ENCODE data around the gene TRIP10. TPM values are rescaled to one million over a fixed set of nuclear protein-coding genes. Genes with fewer than 3 reads are reported as not detected.
"Not testable (repeated sequence)": the region's sequence is repeated elsewhere in the genome, so short reads cannot be mapped to it uniquely, and the experiment has no call there.

Gene TRIP10
- polyA plus RNA-seq, 1 donor (not counting 4 experiments of a cell fraction or from before 2014, with no cell fraction given) = 34.8 TPM

- no peak overlapping the region for H3K4me3 ChIP-seq (ENCODE audit: control insufficient read depth in 2 of 3, extremely low read depth in 1 of 3, insufficient read depth in 2 of 3, low read depth in 1 of 3, low read length in 3 of 3)
- H3K4me2 ChIP-seq (ENCODE audit: control insufficient read depth, extremely low read depth, insufficient read depth, low read depth, low read length) = no peak overlapping the region
- H4K20me1 ChIP-seq (ENCODE audit: control insufficient read depth, extremely low read depth, insufficient read depth, low read length) = peaks cover 9% of the 10 kb centered on the region
- DNase-seq (ENCODE audit: low read depth, low spot score) (no peak), FAIRE-seq (no peak)
- H3K79me2 ChIP-seq (ENCODE audit: control insufficient read depth, insufficient read depth, low read length) = peaks cover 45% of the 10 kb centered on the region
- no peaks in the 10 kb centered on the region for H3K9me1 ChIP-seq (ENCODE audit: control insufficient read depth, extremely low read depth, insufficient read depth, low read length)
- H3K9me3 ChIP-seq (ENCODE audit: control insufficient read depth, low read depth, low read length) = no peaks in the 10 kb centered on the region
- TF ChIP-seq CTCF (optimal IDR thresholded peaks at IDR 0.05 in 1 of 3, IDR thresholded peaks at IDR 0.05 in 1 of 3, conservative IDR thresholded peaks at IDR 0.05 in 1 of 3; ENCODE audit: extremely low read depth in 1 of 3, insufficient read depth in 2 of 3, low read length in 3 of 3) = no peak
- TF ChIP-seq EZH2 (IDR thresholded peaks at IDR 0.05; ENCODE audit: low read length) = no peak
- H2AFZ ChIP-seq (ENCODE audit: control insufficient read depth, low read length) = no peak overlapping the region
- no peak overlapping the region for H3K9ac ChIP-seq (ENCODE audit: control insufficient read depth, extremely low read depth, insufficient read depth, low read length)
- dilution Hi-C loops (cut with MboI; ENCODE audit: extremely low pct_ligation_motif_present, low sequenced_read_pairs) = no loop called here
- peaks cover 34 to 54% of the 10 kb centered on the region in 2 experiments for H3K36me3 ChIP-seq (ENCODE audit: control insufficient read depth in 2 of 2, extremely low read depth in 1 of 2, insufficient read depth in 2 of 2, low read length in 2 of 2)
- H3K4me1 ChIP-seq (ENCODE audit: control insufficient read depth, extremely low read depth, insufficient read depth, low read length) = peaks cover 12% of the 10 kb centered on the region
- no peaks in the 10 kb centered on the region for H3K27me3 ChIP-seq (ENCODE audit: control insufficient read depth, extremely low read depth, insufficient read depth, low read length)
- no peak overlapping the region for H3K27ac ChIP-seq (ENCODE audit: control insufficient read depth, insufficient read depth, low read length)
Observed at GRCh38 chr19:6760606-6761005, 21.1 kb downstream of the TRIP10 start.

GRCh38 chr19:6761053-6761676 is 21.7 kb downstream of the TRIP10 start:
- no peak for FAIRE-seq
- Histone ChIP-seq H3K9me3 (ENCODE audit: control insufficient read depth, low read depth, low read length) (no peaks in the 10 kb centered on the region), H3K9ac (ENCODE audit: control insufficient read depth, extremely low read depth, insufficient read depth, low read length) (no peak overlapping the region), H3K4me3 (ENCODE audit: control insufficient read depth in 2 of 3, extremely low read depth in 1 of 3, insufficient read depth in 2 of 3, low read depth in 1 of 3, low read length in 3 of 3) (no peak overlapping the region), H3K36me3 (ENCODE audit: control insufficient read depth in 2 of 2, extremely low read depth in 1 of 2, insufficient read depth in 2 of 2, low read length in 2 of 2) (peaks cover 32 to 54% of the 10 kb centered on the region in 2 experiments), H3K79me2 (ENCODE audit: control insufficient read depth, insufficient read depth, low read length) (peaks cover 47% of the 10 kb centered on the region), H3K27ac (ENCODE audit: control insufficient read depth, insufficient read depth, low read length) (no peak overlapping the region), H3K4me1 (ENCODE audit: control insufficient read depth, extremely low read depth, insufficient read depth, low read length) (peaks cover 16% of the 10 kb centered on the region), H3K9me1 (ENCODE audit: control insufficient read depth, extremely low read depth, insufficient read depth, low read length) (no peaks in the 10 kb centered on the region), H3K27me3 (ENCODE audit: control insufficient read depth, extremely low read depth, insufficient read depth, low read length) (no peaks in the 10 kb centered on the region), H3K4me2 (ENCODE audit: control insufficient read depth, extremely low read depth, insufficient read depth, low read depth, low read length) (no peak overlapping the region), H4K20me1 (ENCODE audit: control insufficient read depth, extremely low read depth, insufficient read depth, low read length) (peaks cover 9% of the 10 kb centered on the region), H2AFZ (ENCODE audit: control insufficient read depth, low read length) (no peak overlapping the region)
- dilution Hi-C loops (cut with MboI; ENCODE audit: extremely low pct_ligation_motif_present, low sequenced_read_pairs) = no loop called here
- no peak for DNase-seq (ENCODE audit: low read depth, low spot score)
- TF ChIP-seq EZH2 (IDR thresholded peaks at IDR 0.05; ENCODE audit: low read length) = no peak
- no peak for TF ChIP-seq CTCF (optimal IDR thresholded peaks at IDR 0.05 in 1 of 3, IDR thresholded peaks at IDR 0.05 in 1 of 3, conservative IDR thresholded peaks at IDR 0.05 in 1 of 3; ENCODE audit: extremely low read depth in 1 of 3, insufficient read depth in 2 of 3, low read length in 3 of 3)

- H3K9me1 ChIP-seq (ENCODE audit: control insufficient read depth, extremely low read depth, insufficient read depth, low read length); H3K9me3 ChIP-seq (ENCODE audit: control insufficient read depth, low read depth, low read length); H4K20me1 ChIP-seq (ENCODE audit: control insufficient read depth, extremely low read depth, insufficient read depth, low read length); H3K27ac ChIP-seq (ENCODE audit: control insufficient read depth, insufficient read depth, low read length); H3K4me2 ChIP-seq (ENCODE audit: control insufficient read depth, extremely low read depth, insufficient read depth, low read depth, low read length); H2AFZ ChIP-seq (ENCODE audit: control insufficient read depth, low read length); H3K27me3 ChIP-seq (ENCODE audit: control insufficient read depth, extremely low read depth, insufficient read depth, low read length); H3K9ac ChIP-seq (ENCODE audit: control insufficient read depth, extremely low read depth, insufficient read depth, low read length); dilution Hi-C loops (cut with MboI; ENCODE audit: extremely low pct_ligation_motif_present, low sequenced_read_pairs); H3K4me3 ChIP-seq (ENCODE audit: control insufficient read depth in 2 of 3, extremely low read depth in 1 of 3, insufficient read depth in 2 of 3, low read depth in 1 of 3, low read length in 3 of 3); FAIRE-seq; DNase-seq (ENCODE audit: low read depth, low spot score): not testable (repeated sequence)
- H3K79me2 ChIP-seq (ENCODE audit: control insufficient read depth, insufficient read depth, low read length) = peaks cover 51% of the 10 kb centered on the region
- H3K36me3 ChIP-seq (ENCODE audit: control insufficient read depth in 2 of 2, extremely low read depth in 1 of 2, insufficient read depth in 2 of 2, low read length in 2 of 2) = peaks cover 32 to 49% of the 10 kb centered on the region in 2 experiments
- H3K4me1 ChIP-seq (ENCODE audit: control insufficient read depth, extremely low read depth, insufficient read depth, low read length) = peaks cover 16% of the 10 kb centered on the region
Observed at GRCh38 chr19:6762253-6762797, 22.8 kb downstream of the TRIP10 start.
